GM12874 (cell line): ENCODE results near the gene CCT5.

Experiments
- CTCF ChIP-seq: IDR thresholded peaks from 2 replicates; pipeline ENCODE4 v1.5.1; 2011; ENCODE audit warnings: low read depth, mild to moderate bottlenecking, control low read depth, low read length, moderate library complexity; ENCODE audit not compliant: insufficient read depth

CCT5 gene

GRCh38 chr5:10261065-10261464 is 11.0 kb downstream of the CCT5 start:
- no peak for TF ChIP-seq CTCF

GRCh38 chr5:10262121-10262774 is 12.2 kb downstream of the CCT5 start:
- TF ChIP-seq CTCF = no peak

- no peak for TF ChIP-seq CTCF
These were observed 12.9 kb downstream of the CCT5 start for GRCh38 chr5:10262995-10263394.

GRCh38 chr5:10264604-10265003 is 14.5 kb downstream of the CCT5 start:
- no peak for TF ChIP-seq CTCF

- no peak for TF ChIP-seq CTCF
These were observed 15.4 kb downstream of the CCT5 start for GRCh38 chr5:10265245-10266109.

- no peak for TF ChIP-seq CTCF
These were observed 16.1 kb downstream of the CCT5 start for GRCh38 chr5:10266137-10266536.

- TF ChIP-seq CTCF = no peak
These were observed 16.8 kb downstream of the CCT5 start for GRCh38 chr5:10266839-10267238.
